22Rv1 (cell line): Measurements from ENCODE around the gene LITAF.

Experiments
- CTCF ChIP-seq: fragments of 450-650 bp; IDR thresholded peaks from 2 replicates; pipeline ENCODE4 v1.5.1; 2017; ENCODE audit warnings: mild to moderate bottlenecking
- ZFX ChIP-seq: fragments of 450-650 bp; IDR thresholded peaks from 2 replicates; pipeline ENCODE4 v1.6.1; 2017; ENCODE audit warnings: antibody characterized with exemption, borderline replicate concordance

- TF ChIP-seq CTCF (no peak), ZFX (no peak)
Observed at GRCh38 chr16:11560701-11561453, 25.8 kb downstream of the LITAF start.
